ENCODE data around the gene COL17A1.

COL17A1 gene

GRCh38 chr10:103991393-103992128 is 94.1 kb downstream of the COL17A1 start:
- no peak for DNase-seq (ENCODE audit: low read depth in 3 of 3, low spot score in 1 of 3)

GRCh38 chr10:103990531-103990930 is 95.1 kb downstream of the COL17A1 start:
- no peak for DNase-seq (ENCODE audit: low read depth in 3 of 3, low spot score in 1 of 3)

GRCh38 chr10:103990121-103990520 is 95.6 kb downstream of the COL17A1 start:
- no peak for DNase-seq (ENCODE audit: low read depth in 3 of 3, low spot score in 1 of 3)

GRCh38 chr10:103986360-103986759 is 99.3 kb downstream of the COL17A1 start:
- DNase-seq (ENCODE audit: low read depth in 3 of 3, low spot score in 1 of 3), result no peak

- no peak for DNase-seq (ENCODE audit: low read depth in 3 of 3, low spot score in 1 of 3)
Measured at GRCh38 chr10:103985726-103986125, 100.0 kb downstream of the COL17A1 start.

GRCh38 chr10:103983367-103983911 is 102.2 kb downstream of the COL17A1 start:
- DNase-seq (ENCODE audit: low read depth in 3 of 3, low spot score in 1 of 3), result no peak

GRCh38 chr10:103982639-103983038 is 103.0 kb downstream of the COL17A1 start:
- no peak for DNase-seq (ENCODE audit: low read depth in 3 of 3, low spot score in 1 of 3)
